Tongue (tissue), 2 donors: ENCODE measurements around the gene MRM3. TPM values are rescaled to one million over a fixed set of nuclear protein-coding genes. Genes with fewer than 3 reads are reported as not detected.
"Not testable (repeated sequence)": the region's sequence is repeated elsewhere in the genome, so short reads cannot be mapped to it uniquely, and the experiment has no call there.

Experiments
- DNase-seq: peaks from one replicate; pipeline ENCODE4 v3.0.0-alpha.2; 2015
- total RNA-seq: library from RNA; depleted of rRNA; stranded (reverse); fragments of >200 nt; gene quantifications from one replicate; pipeline ENCODE4 v1.2.3, GENCODE V29; 2014

Gene MRM3
- total RNA-seq, 1 donor from 2014 or later, result 23.3 TPM

GRCh38 chr17:796609-797008, 14.5 kb downstream of the MRM3 start:
- DNase-seq, result no peak

GRCh38 chr17:797236-797840, 15.2 kb downstream of the MRM3 start:
- no peak for DNase-seq

GRCh38 chr17:798246-798645, 16.1 kb downstream of the MRM3 start:
- no peak for DNase-seq

GRCh38 chr17:799261-799660, 17.1 kb downstream of the MRM3 start:
- no peak for DNase-seq

- DNase-seq, result no peak
Measured at GRCh38 chr17:800446-801242, 18.5 kb downstream of the MRM3 start.

- no peak for DNase-seq
Measured at GRCh38 chr17:801660-802059, 19.5 kb downstream of the MRM3 start.

GRCh38 chr17:802481-802880, 20.3 kb downstream of the MRM3 start:
- DNase-seq, result no peak

GRCh38 chr17:802901-803881, 21.0 kb downstream of the MRM3 start:
- no peak for DNase-seq

- no peak for DNase-seq
Measured at GRCh38 chr17:804541-805435, 22.6 kb downstream of the MRM3 start.

GRCh38 chr17:805886-806285, 23.7 kb downstream of the MRM3 start:
- DNase-seq, result not testable (repeated sequence)

- DNase-seq, result no peak
Measured at GRCh38 chr17:806346-806745, 24.2 kb downstream of the MRM3 start.

- DNase-seq, result no peak
Measured at GRCh38 chr17:806781-807522, 24.8 kb downstream of the MRM3 start.

- no peak for DNase-seq
Measured at GRCh38 chr17:807523-808294, 25.6 kb downstream of the MRM3 start.

GRCh38 chr17:811051-811784, 29.1 kb downstream of the MRM3 start:
- DNase-seq, result no peak

GRCh38 chr17:812638-813204, 30.6 kb downstream of the MRM3 start:
- no peak for DNase-seq

- no peak for DNase-seq
Measured at GRCh38 chr17:814371-814770, 32.2 kb downstream of the MRM3 start.

GRCh38 chr17:819251-819650, 37.1 kb downstream of the MRM3 start:
- DNase-seq, result no peak

- no peak for DNase-seq
Measured at GRCh38 chr17:823501-823902, 41.3 kb downstream of the MRM3 start.

- DNase-seq, result no peak
Measured at GRCh38 chr17:824378-824777, 42.2 kb downstream of the MRM3 start.
